HepG2 (cell line): Measurements from ENCODE around the gene CPB2. TPM values are rescaled to one million over a fixed set of nuclear protein-coding genes. Genes with fewer than 3 reads are reported as not detected.
A peak's percentile ranks its signal among the peaks of the same experiment; 100 is the strongest.

Experiments used
- ATM ChIP-seq: fragments of 450-650 bp; IDR thresholded peaks from 2 replicates; pipeline ENCODE4 v1.7.1; 2017; ENCODE audit warnings: mild to moderate bottlenecking, borderline replicate concordance
- CCAR2 ChIP-seq: fragments of 200-400 bp; formaldehyde crosslinking; optimal IDR thresholded peaks from 2 replicates; pipeline ENCODE3; 2018; ENCODE audit warnings: low read depth, mild to moderate bottlenecking, low read length, moderate library complexity
- DNMT3B ChIP-seq: conservative IDR thresholded peaks from 2 replicates; pipeline ENCODE4 v1.6.1; 2016; ENCODE audit warnings: missing biosample characterization, control low read depth
- FLYWCH1 ChIP-seq: sonication (generic); formaldehyde crosslinking; IDR thresholded peaks from 2 replicates; pipeline ENCODE4 v1.8.1; 2023; ENCODE audit warnings: mild to moderate bottlenecking, missing genetic modification reagents
- IRF2 ChIP-seq: IDR thresholded peaks from 2 replicates; pipeline ENCODE4 v1.6.1; 2018; ENCODE audit warnings: missing genetic modification reagents, missing compliant biosample characterization
- KDM5A ChIP-seq: fragments of 200-600 bp; sonication (generic); IDR thresholded peaks from 2 replicates; pipeline ENCODE4 v1.7.0; 2018; ENCODE audit warnings: antibody characterized with exemption, mild to moderate bottlenecking, low read length, borderline replicate concordance
- RFXANK ChIP-seq: IDR thresholded peaks from 2 replicates; pipeline ENCODE4 v1.6.1; 2016
- RORA ChIP-seq: sonication (generic); formaldehyde crosslinking; IDR thresholded peaks from 2 replicates; pipeline ENCODE4 v1.5.0; 2020; ENCODE audit warnings: mild to moderate bottlenecking, missing genetic modification reagents, moderate library complexity
- TARDBP ChIP-seq: sonication (generic); formaldehyde crosslinking; IDR thresholded peaks from 2 replicates; pipeline ENCODE4 v1.8.0; 2022; ENCODE audit warnings: mild to moderate bottlenecking, missing genetic modification reagents
- THAP11 ChIP-seq: IDR thresholded peaks from 2 replicates; pipeline ENCODE4 v1.6.1; 2016; ENCODE audit warnings: missing biosample characterization, missing genetic modification reagents
- TSC22D2 ChIP-seq: sonication (generic); formaldehyde crosslinking; IDR thresholded peaks from 2 replicates; pipeline ENCODE4 v1.5.1; 2020; ENCODE audit warnings: missing genetic modification reagents, mild to moderate bottlenecking, borderline replicate concordance
- ZBTB7B ChIP-seq: sonication (generic); formaldehyde crosslinking; IDR thresholded peaks from 2 replicates; pipeline ENCODE4 v1.4.0; 2020; ENCODE audit warnings: missing genetic modification reagents
- ZNF292 ChIP-seq: sonication (generic); formaldehyde crosslinking; IDR thresholded peaks from 2 replicates; pipeline ENCODE4 v1.8.1; 2022; ENCODE audit warnings: mild to moderate bottlenecking, low read depth, missing genetic modification reagents, borderline replicate concordance
- ZNF33B ChIP-seq: sonication (generic); formaldehyde crosslinking; IDR thresholded peaks from 2 replicates; pipeline ENCODE4 v1.5.1; 2020; ENCODE audit warnings: mild to moderate bottlenecking, missing genetic modification reagents
- ZNF383 ChIP-seq: sonication (generic); formaldehyde crosslinking; IDR thresholded peaks from 2 replicates; pipeline ENCODE4 v1.4.0; 2020; ENCODE audit warnings: missing genetic modification reagents, mild to moderate bottlenecking, borderline replicate concordance
- ZNF556 ChIP-seq: sonication (generic); formaldehyde crosslinking; IDR thresholded peaks from 2 replicates; pipeline ENCODE4 v1.4.0; 2020; ENCODE audit warnings: mild to moderate bottlenecking, missing genetic modification reagents, borderline replicate concordance
- ZNF75D ChIP-seq: sonication (generic); formaldehyde crosslinking; IDR thresholded peaks from 2 replicates; pipeline ENCODE4 v1.8.1; 2023; ENCODE audit warnings: missing genetic modification reagents, mild to moderate bottlenecking, borderline replicate concordance
- ZNF879 ChIP-seq: sonication (generic); formaldehyde crosslinking; IDR thresholded peaks from 2 replicates; pipeline ENCODE4 v1.8.1; 2023; ENCODE audit warnings: missing genetic modification reagents
- polyA plus RNA-seq, 8 experiments: library from polyadenylated mRNA; depleted of rRNA in 3 of 8; stranded (reverse) in 7 of 8; unstranded in 1 of 8; fragments of >200 nt; fragmentation: Illumina TruSeq in 4 of 8; extraction: Trizol in 4 of 8; gene quantifications; 2 replicates each; pipeline versions ENCODE4 v1.2.1 to v1.2.3, GENCODE V29; 2011 to 2016; ENCODE audit warnings: low read depth in 4 of 8, missing spikeins in 1 of 8, mixed read lengths in 1 of 8; ENCODE audit not compliant: insufficient read depth in 1 of 8
- total RNA-seq, 5 experiments: library from RNA; depleted of rRNA; stranded (reverse); fragments of >200 nt; fragmentation: Illumina TruSeq; extraction: Trizol; gene quantifications; 2 replicates each; pipeline ENCODE4 v1.2.3, GENCODE V29; 2016; ENCODE audit warnings: low read depth in 1 of 5
- TF ChIP-seq, protein P1 (sequence below): sonication (generic); formaldehyde crosslinking; IDR thresholded peaks from 2 replicates; pipeline ENCODE4 v1.9.0; 2021; ENCODE audit warnings: missing genetic modification reagents, borderline replicate concordance
- TF ChIP-seq, protein P2 (sequence below), 2 experiments: sonication (generic) in 1 of 2; formaldehyde crosslinking in 1 of 2; IDR thresholded peaks; 2 replicates each; pipeline versions ENCODE4 v1.6.1 to v1.9.0; 2014 to 2022; ENCODE audit warnings: antibody characterized with exemption in 1 of 2, borderline replicate concordance in 1 of 2, inconsistent platforms in 1 of 2, low read depth in 1 of 2, missing genetic modification reagents in 1 of 2
- TF ChIP-seq, protein P3 (sequence below): sonication (generic); formaldehyde crosslinking; IDR thresholded peaks from 2 replicates; pipeline ENCODE4 v1.4.0; 2020; ENCODE audit warnings: missing genetic modification reagents, borderline replicate concordance

The CPB2 gene
- total and polyA plus RNA-seq, 2 of the 13 experiments (the other 11 are each of a cell fraction or from before 2014, with no cell fraction given): 125 to 140 TPM

DNA sequence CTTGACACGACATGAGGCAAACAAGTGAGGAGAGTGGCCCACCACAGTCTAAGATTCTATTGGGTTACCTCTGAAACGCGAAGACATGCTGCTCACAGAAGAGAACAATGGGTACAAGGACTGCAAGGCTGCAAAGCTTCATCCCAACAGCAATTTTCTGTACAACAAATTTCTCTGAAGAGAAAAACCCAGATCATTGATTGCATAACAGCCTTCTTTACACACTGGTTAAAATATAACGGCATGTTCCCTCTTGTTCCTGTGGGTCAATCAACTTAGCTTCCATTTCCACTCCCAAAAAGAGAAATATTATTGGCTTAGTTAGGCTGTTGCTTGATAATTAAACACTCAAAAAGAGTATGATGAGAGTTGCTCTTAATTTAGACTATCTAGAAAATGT lies at the start of gene CPB2 (continued):
- TF ChIP-seq, protein P1, sequence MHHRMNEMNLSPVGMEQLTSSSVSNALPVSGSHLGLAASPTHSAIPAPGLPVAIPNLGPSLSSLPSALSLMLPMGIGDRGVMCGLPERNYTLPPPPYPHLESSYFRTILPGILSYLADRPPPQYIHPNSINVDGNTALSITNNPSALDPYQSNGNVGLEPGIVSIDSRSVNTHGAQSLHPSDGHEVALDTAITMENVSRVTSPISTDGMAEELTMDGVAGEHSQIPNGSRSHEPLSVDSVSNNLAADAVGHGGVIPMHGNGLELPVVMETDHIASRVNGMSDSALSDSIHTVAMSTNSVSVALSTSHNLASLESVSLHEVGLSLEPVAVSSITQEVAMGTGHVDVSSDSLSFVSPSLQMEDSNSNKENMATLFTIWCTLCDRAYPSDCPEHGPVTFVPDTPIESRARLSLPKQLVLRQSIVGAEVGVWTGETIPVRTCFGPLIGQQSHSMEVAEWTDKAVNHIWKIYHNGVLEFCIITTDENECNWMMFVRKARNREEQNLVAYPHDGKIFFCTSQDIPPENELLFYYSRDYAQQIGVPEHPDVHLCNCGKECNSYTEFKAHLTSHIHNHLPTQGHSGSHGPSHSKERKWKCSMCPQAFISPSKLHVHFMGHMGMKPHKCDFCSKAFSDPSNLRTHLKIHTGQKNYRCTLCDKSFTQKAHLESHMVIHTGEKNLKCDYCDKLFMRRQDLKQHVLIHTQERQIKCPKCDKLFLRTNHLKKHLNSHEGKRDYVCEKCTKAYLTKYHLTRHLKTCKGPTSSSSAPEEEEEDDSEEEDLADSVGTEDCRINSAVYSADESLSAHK (CRISPR knock-in tag): no peak
- TF ChIP-seq THAP11 (CRISPR knock-in tag): peak; percentile 26; the same call in 1 of the 2 replicates
- TF ChIP-seq, protein P2, sequence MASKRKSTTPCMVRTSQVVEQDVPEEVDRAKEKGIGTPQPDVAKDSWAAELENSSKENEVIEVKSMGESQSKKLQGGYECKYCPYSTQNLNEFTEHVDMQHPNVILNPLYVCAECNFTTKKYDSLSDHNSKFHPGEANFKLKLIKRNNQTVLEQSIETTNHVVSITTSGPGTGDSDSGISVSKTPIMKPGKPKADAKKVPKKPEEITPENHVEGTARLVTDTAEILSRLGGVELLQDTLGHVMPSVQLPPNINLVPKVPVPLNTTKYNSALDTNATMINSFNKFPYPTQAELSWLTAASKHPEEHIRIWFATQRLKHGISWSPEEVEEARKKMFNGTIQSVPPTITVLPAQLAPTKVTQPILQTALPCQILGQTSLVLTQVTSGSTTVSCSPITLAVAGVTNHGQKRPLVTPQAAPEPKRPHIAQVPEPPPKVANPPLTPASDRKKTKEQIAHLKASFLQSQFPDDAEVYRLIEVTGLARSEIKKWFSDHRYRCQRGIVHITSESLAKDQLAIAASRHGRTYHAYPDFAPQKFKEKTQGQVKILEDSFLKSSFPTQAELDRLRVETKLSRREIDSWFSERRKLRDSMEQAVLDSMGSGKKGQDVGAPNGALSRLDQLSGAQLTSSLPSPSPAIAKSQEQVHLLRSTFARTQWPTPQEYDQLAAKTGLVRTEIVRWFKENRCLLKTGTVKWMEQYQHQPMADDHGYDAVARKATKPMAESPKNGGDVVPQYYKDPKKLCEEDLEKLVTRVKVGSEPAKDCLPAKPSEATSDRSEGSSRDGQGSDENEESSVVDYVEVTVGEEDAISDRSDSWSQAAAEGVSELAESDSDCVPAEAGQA (IDR thresholded peaks at IDR 0.05; ENCODE audit: low read depth): no peak
- TF ChIP-seq, protein P2 (CRISPR knock-in tag; IDR thresholded peaks at IDR 0.05; ENCODE audit: borderline replicate concordance): no peak
- no peak for TF ChIP-seq ATM
- TF ChIP-seq ZNF75D: no peak
- no peak for TF ChIP-seq ZNF383 (CRISPR knock-in tag)
- TF ChIP-seq FLYWCH1 (CRISPR knock-in tag): no peak
- TF ChIP-seq CCAR2: no peak
- TF ChIP-seq IRF2 (CRISPR knock-in tag): peak; percentile 50; the same call in 1 of the 2 replicates
- TF ChIP-seq ZNF879 (CRISPR knock-in tag): no peak
- 0 out of 2 replicates have a peak, but pooled peaks have one; percentile 54 for TF ChIP-seq TARDBP (CRISPR knock-in tag)
- no peak; the same call in 1 of the 2 replicates for TF ChIP-seq ZNF292 (CRISPR knock-in tag)
- no peak for TF ChIP-seq TSC22D2
- TF ChIP-seq, protein P3, sequence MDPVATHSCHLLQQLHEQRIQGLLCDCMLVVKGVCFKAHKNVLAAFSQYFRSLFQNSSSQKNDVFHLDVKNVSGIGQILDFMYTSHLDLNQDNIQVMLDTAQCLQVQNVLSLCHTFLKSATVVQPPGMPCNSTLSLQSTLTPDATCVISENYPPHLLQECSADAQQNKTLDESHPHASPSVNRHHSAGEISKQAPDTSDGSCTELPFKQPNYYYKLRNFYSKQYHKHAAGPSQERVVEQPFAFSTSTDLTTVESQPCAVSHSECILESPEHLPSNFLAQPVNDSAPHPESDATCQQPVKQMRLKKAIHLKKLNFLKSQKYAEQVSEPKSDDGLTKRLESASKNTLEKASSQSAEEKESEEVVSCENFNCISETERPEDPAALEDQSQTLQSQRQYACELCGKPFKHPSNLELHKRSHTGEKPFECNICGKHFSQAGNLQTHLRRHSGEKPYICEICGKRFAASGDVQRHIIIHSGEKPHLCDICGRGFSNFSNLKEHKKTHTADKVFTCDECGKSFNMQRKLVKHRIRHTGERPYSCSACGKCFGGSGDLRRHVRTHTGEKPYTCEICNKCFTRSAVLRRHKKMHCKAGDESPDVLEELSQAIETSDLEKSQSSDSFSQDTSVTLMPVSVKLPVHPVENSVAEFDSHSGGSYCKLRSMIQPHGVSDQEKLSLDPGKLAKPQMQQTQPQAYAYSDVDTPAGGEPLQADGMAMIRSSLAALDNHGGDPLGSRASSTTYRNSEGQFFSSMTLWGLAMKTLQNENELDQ (CRISPR knock-in tag): no peak
- no peak for TF ChIP-seq DNMT3B (CRISPR knock-in tag)
- TF ChIP-seq ZNF33B (CRISPR knock-in tag): no peak
- no peak for TF ChIP-seq RFXANK (CRISPR knock-in tag)
- no peak; the same call in 1 of the 2 replicates for TF ChIP-seq ZNF556 (CRISPR knock-in tag)
- TF ChIP-seq KDM5A: no peak
- TF ChIP-seq ZBTB7B (CRISPR knock-in tag): no peak
- TF ChIP-seq RORA: no peak
